HG03095 (cell line): ENCODE results near the gene VPS51.
"Not testable (repeated sequence)": the region's sequence is repeated elsewhere in the genome, so short reads cannot be mapped to it uniquely, and the experiment has no call there.

Experiments
- ATAC-seq: cut with Tn5 transposase; IDR thresholded peaks from one replicate; pipeline ENCODE4 v1.9.1; 2021; ENCODE audit warnings: moderate library complexity; ENCODE audit not compliant: unreplicated experiment

Gene VPS51

GRCh38 chr11:65118097-65118837 lies 22.3 kb downstream of the VPS51 start:
- ATAC-seq: no peak

GRCh38 chr11:65118891-65119669 lies 23.1 kb downstream of the VPS51 start:
- not testable (repeated sequence) for ATAC-seq

- ATAC-seq: no peak
Observed at GRCh38 chr11:65119670-65119995, 23.6 kb downstream of the VPS51 start.

- ATAC-seq: no peak
Observed at GRCh38 chr11:65120831-65121230, 24.8 kb downstream of the VPS51 start.

- ATAC-seq: no peak
Observed at GRCh38 chr11:65121447-65121864, 25.4 kb downstream of the VPS51 start.

- peak; percentile 67 for ATAC-seq
Observed at GRCh38 chr11:65121865-65122696, 26.1 kb downstream of the VPS51 start, which contains the start of the genes FAU and MRPL49. Gene FAU, minus strand, starts transcription at chr11:65122134. Its CDS starts 321 bp downstream, at chr11:65121813. Gene MRPL49, plus strand, starts transcription at chr11:65122321. Its CDS starts 26 bp downstream, at chr11:65122347.

- ATAC-seq: no peak
Observed at GRCh38 chr11:65124480-65125196, 28.6 kb downstream of the VPS51 start.

- no peak for ATAC-seq
Observed at GRCh38 chr11:65125197-65126056, 29.4 kb downstream of the VPS51 start.

- ATAC-seq: no peak
Observed at GRCh38 chr11:65126624-65127274, 30.7 kb downstream of the VPS51 start.

GRCh38 chr11:65127473-65128181 lies 31.6 kb downstream of the VPS51 start:
- ATAC-seq: no peak

- no peak for ATAC-seq
Observed at GRCh38 chr11:65128182-65129145, 32.5 kb downstream of the VPS51 start.

GRCh38 chr11:65129649-65130441 lies 33.8 kb downstream of the VPS51 start:
- no peak for ATAC-seq

GRCh38 chr11:65130631-65131416 lies 34.8 kb downstream of the VPS51 start:
- ATAC-seq: no peak

GRCh38 chr11:65131417-65131776 lies 35.4 kb downstream of the VPS51 start:
- ATAC-seq: no peak

GRCh38 chr11:65131895-65132237 lies 35.9 kb downstream of the VPS51 start:
- ATAC-seq: no peak
